Measurements from ENCODE around the gene H2BK1.

The H2BK1 gene

GRCh38 chr7:151168003-151168786 lies 42.1 kb downstream of the H2BK1 start:
- TF ChIP-seq CTCF (conservative IDR thresholded peaks at IDR 0.05) = peak; percentile 90
- TF ChIP-seq ZFX (IDR thresholded peaks at IDR 0.05) = no peak
- H3K27ac ChIP-seq = no peak overlapping the region

GRCh38 chr7:151167197-151167961 lies 42.9 kb downstream of the H2BK1 start, which contains the start of gene GBX1:
TSS of gene GBX1 (minus strand) at chr7:151167694. CDS start at chr7:151167548, 146 bp downstream.
- TF ChIP-seq ZFX (IDR thresholded peaks at IDR 0.05) = no peak
- TF ChIP-seq CTCF (conservative IDR thresholded peaks at IDR 0.05) = no peak
- H3K27ac ChIP-seq = no peak within 1 kb of the TSS

- TF ChIP-seq CTCF (conservative IDR thresholded peaks at IDR 0.05) (no peak), ZFX (IDR thresholded peaks at IDR 0.05) (no peak)
- H3K27ac ChIP-seq = no peak overlapping the region
These were observed 43.6 kb downstream of the H2BK1 start for GRCh38 chr7:151166629-151167196.

GRCh38 chr7:151161757-151162156 lies 48.5 kb downstream of the H2BK1 start:
- H3K27ac ChIP-seq = no peak overlapping the region
- TF ChIP-seq ZFX (IDR thresholded peaks at IDR 0.05) = no peak
- no peak for TF ChIP-seq CTCF (conservative IDR thresholded peaks at IDR 0.05)
